SK-N-SH treated with all-trans-retinoic acid at 6 μM for 48 hours (cell line): ENCODE results near the gene UNC5CL.

Experiments
- CREB5 ChIP-seq: fragments of 250-450 bp; sonication (Bioruptor Pico); IDR thresholded peaks from 2 replicates; pipeline ENCODE4 v1.5.1; 2020; ENCODE audit warnings: low read depth, mild to moderate bottlenecking, moderate library complexity
- CSDC2 ChIP-seq: fragments of 250-450 bp; sonication (Bioruptor Pico); IDR thresholded peaks from 2 replicates; pipeline ENCODE4 v1.5.0; 2020; ENCODE audit warnings: mild to moderate bottlenecking, moderate library complexity
- GLIS3 ChIP-seq: fragments of 250-450 bp; sonication (Bioruptor Pico); IDR thresholded peaks from 2 replicates; pipeline ENCODE4 v1.5.0; 2020; ENCODE audit warnings: mild to moderate bottlenecking, moderate library complexity
- ISL1 ChIP-seq: fragments of 250-450 bp; sonication (Bioruptor Pico); IDR thresholded peaks from 2 replicates; pipeline ENCODE4 v2.1.2; 2022; ENCODE audit warnings: mild to moderate bottlenecking, moderate library complexity
- PPARA ChIP-seq: fragments of 250-450 bp; sonication (Bioruptor Pico); IDR thresholded peaks from 2 replicates; pipeline ENCODE4 v1.5.0; 2020; ENCODE audit warnings: mild to moderate bottlenecking, borderline replicate concordance
- TCF4 ChIP-seq: fragments of 250-450 bp; sonication (Bioruptor Pico); IDR thresholded peaks from 2 replicates; pipeline ENCODE4 v1.8.0; 2021; ENCODE audit warnings: mild to moderate bottlenecking, moderate library complexity, borderline replicate concordance
- ZC3H10 ChIP-seq: fragments of 250-450 bp; sonication (Bioruptor Pico); IDR thresholded peaks from 2 replicates; pipeline ENCODE4 v1.5.1; 2021; ENCODE audit warnings: mild to moderate bottlenecking, moderate library complexity
- ZFP3 ChIP-seq: fragments of 250-450 bp; sonication (Bioruptor Pico); IDR thresholded peaks from 2 replicates; pipeline ENCODE4 v1.5.0; 2020; ENCODE audit warnings: mild to moderate bottlenecking, moderate library complexity
- ZNF70 ChIP-seq: fragments of 450-650 bp; formaldehyde crosslinking; IDR thresholded peaks from 2 replicates; pipeline ENCODE4 v1.5.0; 2020; ENCODE audit warnings: mild to moderate bottlenecking, moderate library complexity
- TF ChIP-seq, protein P1 (sequence below): fragments of 250-450 bp; sonication (Bioruptor Pico); IDR thresholded peaks from 2 replicates; pipeline ENCODE4 v1.5.0; 2020; ENCODE audit warnings: mild to moderate bottlenecking, moderate library complexity

- TF ChIP-seq GLIS3 (CRISPR knock-in tag) = no peak
- no peak for TF ChIP-seq ISL1 (CRISPR knock-in tag)
- TF ChIP-seq ZFP3 (CRISPR knock-in tag) = no peak
- TF ChIP-seq ZC3H10 (CRISPR knock-in tag) = no peak
- TF ChIP-seq, protein P1, sequence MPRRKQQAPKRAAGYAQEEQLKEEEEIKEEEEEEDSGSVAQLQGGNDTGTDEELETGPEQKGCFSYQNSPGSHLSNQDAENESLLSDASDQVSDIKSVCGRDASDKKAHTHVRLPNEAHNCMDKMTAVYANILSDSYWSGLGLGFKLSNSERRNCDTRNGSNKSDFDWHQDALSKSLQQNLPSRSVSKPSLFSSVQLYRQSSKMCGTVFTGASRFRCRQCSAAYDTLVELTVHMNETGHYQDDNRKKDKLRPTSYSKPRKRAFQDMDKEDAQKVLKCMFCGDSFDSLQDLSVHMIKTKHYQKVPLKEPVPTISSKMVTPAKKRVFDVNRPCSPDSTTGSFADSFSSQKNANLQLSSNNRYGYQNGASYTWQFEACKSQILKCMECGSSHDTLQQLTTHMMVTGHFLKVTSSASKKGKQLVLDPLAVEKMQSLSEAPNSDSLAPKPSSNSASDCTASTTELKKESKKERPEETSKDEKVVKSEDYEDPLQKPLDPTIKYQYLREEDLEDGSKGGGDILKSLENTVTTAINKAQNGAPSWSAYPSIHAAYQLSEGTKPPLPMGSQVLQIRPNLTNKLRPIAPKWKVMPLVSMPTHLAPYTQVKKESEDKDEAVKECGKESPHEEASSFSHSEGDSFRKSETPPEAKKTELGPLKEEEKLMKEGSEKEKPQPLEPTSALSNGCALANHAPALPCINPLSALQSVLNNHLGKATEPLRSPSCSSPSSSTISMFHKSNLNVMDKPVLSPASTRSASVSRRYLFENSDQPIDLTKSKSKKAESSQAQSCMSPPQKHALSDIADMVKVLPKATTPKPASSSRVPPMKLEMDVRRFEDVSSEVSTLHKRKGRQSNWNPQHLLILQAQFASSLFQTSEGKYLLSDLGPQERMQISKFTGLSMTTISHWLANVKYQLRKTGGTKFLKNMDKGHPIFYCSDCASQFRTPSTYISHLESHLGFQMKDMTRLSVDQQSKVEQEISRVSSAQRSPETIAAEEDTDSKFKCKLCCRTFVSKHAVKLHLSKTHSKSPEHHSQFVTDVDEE (CRISPR knock-in tag) = no peak
- no peak for TF ChIP-seq PPARA (CRISPR knock-in tag)
- no peak for TF ChIP-seq ZNF70
- TF ChIP-seq CSDC2 = no peak
- no peak for TF ChIP-seq CREB5 (CRISPR knock-in tag)
- no peak for TF ChIP-seq TCF4 (CRISPR knock-in tag)
Measured at GRCh38 chr6:41033776-41034175, 5.2 kb downstream of the UNC5CL start.
